OCI-LY1 (cell line): ENCODE data around the gene DCAF7.

Experiments used
- H2AFZ ChIP-seq: fragments of 200-600 bp; sonication (generic), shearing (Covaris generic); 2 replicates; pipeline ENCODE4 v1.6.0; 2014; ENCODE audit warnings: antibody characterized with exemption, mild to moderate bottlenecking, low read length
- H3F3A ChIP-seq: fragments of 200-600 bp; sonication (generic), shearing (Covaris generic); 2 replicates; pipeline ENCODE4 v1.6.0; 2014; ENCODE audit warnings: mild to moderate bottlenecking, antibody characterized with exemption, low read length, moderate library complexity; ENCODE audit not compliant: insufficient read depth
- H3K27ac ChIP-seq: fragments of 200-600 bp; sonication (generic); 2 replicates; pipeline ENCODE4 v1.5.1; 2014; ENCODE audit warnings: low read length, mixed run types, mild to moderate bottlenecking, low read depth; ENCODE audit not compliant: poor library complexity, severe bottlenecking
- H3K27me3 ChIP-seq: fragments of 200-600 bp; sonication (generic); 2 replicates; pipeline ENCODE4 v1.6.0; 2014; ENCODE audit warnings: antibody characterized with exemption, mild to moderate bottlenecking, low read length, moderate library complexity; ENCODE audit not compliant: insufficient read depth
- H3K36me3 ChIP-seq: fragments of 200-600 bp; sonication (generic); 2 replicates; pipeline ENCODE4 v1.6.1; 2014; ENCODE audit warnings: mild to moderate bottlenecking, antibody characterized with exemption, low read length, moderate library complexity, mixed read lengths; ENCODE audit not compliant: insufficient read depth
- H3K4me1 ChIP-seq: fragments of 200-600 bp; sonication (generic); 2 replicates; pipeline ENCODE4 v1.5.1; 2014; ENCODE audit warnings: mild to moderate bottlenecking, low read length, moderate library complexity; ENCODE audit not compliant: insufficient read depth, severe bottlenecking
- H3K4me2 ChIP-seq: fragments of 200-600 bp; sonication (generic), shearing (Covaris generic); 2 replicates; pipeline ENCODE4 v1.6.1; 2014; ENCODE audit warnings: low read length
- H3K4me3 ChIP-seq: fragments of 200-600 bp; sonication (generic); 2 replicates; pipeline ENCODE4 v1.5.1; 2014; ENCODE audit warnings: low read length, low read depth, mild to moderate bottlenecking, mixed read lengths; ENCODE audit not compliant: poor library complexity, severe bottlenecking
- H3K79me2 ChIP-seq: fragments of 200-600 bp; shearing (Covaris generic); 2 replicates; pipeline ENCODE4 v1.6.1; 2016; ENCODE audit warnings: mixed run types, low read length, mixed read lengths; ENCODE audit not compliant: insufficient read depth
- H3K9ac ChIP-seq: fragments of 200-600 bp; sonication (generic), shearing (Covaris generic); 2 replicates; pipeline ENCODE4 v1.6.1; 2014; ENCODE audit warnings: mild to moderate bottlenecking, low read length, mixed read lengths
- H3K9me2 ChIP-seq: fragments of 200-600 bp; sonication (generic), shearing (Covaris generic); 2 replicates; pipeline ENCODE4 v1.6.1; 2014; ENCODE audit warnings: low read depth, mild to moderate bottlenecking, low read length, mixed read lengths
- H3K9me3 ChIP-seq: fragments of 200-600 bp; shearing (Covaris generic); 2 replicates; pipeline ENCODE4 v1.6.1; 2014; ENCODE audit warnings: low read length, mixed read lengths
- H4K20me1 ChIP-seq: fragments of 200-600 bp; sonication (generic), shearing (Covaris generic); 2 replicates; pipeline ENCODE4 v1.6.0; 2016; ENCODE audit warnings: mild to moderate bottlenecking, low read length; ENCODE audit not compliant: insufficient read depth
- EZH2 ChIP-seq: fragments of 200-600 bp; sonication (generic), shearing (Covaris generic); IDR thresholded peaks from 2 replicates; pipeline ENCODE4 v1.8.0; 2017; ENCODE audit warnings: borderline replicate concordance, mixed run types, mild to moderate bottlenecking, antibody characterized with exemption, low read length, moderate library complexity, mixed read lengths
- TF ChIP-seq, protein P1 (sequence below): fragments of 200-600 bp; sonication (generic), shearing (Covaris generic); IDR thresholded peaks from 2 replicates; pipeline ENCODE4 v1.5.1; 2017; ENCODE audit warnings: mild to moderate bottlenecking, antibody characterized with exemption, low read length, moderate library complexity, mixed read lengths

Gene DCAF7

DNA sequence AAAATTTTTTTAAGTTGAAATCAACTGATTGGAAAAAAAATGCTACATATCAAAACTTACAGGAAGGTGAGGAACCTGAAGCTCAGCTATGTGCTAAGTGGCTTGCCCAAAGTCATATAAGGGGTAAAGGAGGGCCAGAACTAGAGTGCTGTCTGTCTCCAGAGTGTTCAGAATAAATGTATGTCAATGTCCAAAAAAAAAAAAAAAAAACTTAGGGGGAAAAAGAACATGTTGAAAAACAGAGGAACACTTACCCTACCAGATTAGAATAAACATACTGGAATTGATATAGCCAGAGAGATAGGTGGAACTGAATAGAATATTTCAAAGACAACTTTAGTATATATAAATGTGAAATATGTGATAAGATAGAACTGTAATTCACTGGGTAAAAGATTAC is 11.5 kb downstream of the DCAF7 start:
- no peak overlapping the region for H3K4me2 ChIP-seq
- peaks cover 3% of the 10 kb centered on the region; the same call in 1 of the 2 replicates for H4K20me1 ChIP-seq
- no peak overlapping the region for H3K9ac ChIP-seq
- TF ChIP-seq, protein P1, sequence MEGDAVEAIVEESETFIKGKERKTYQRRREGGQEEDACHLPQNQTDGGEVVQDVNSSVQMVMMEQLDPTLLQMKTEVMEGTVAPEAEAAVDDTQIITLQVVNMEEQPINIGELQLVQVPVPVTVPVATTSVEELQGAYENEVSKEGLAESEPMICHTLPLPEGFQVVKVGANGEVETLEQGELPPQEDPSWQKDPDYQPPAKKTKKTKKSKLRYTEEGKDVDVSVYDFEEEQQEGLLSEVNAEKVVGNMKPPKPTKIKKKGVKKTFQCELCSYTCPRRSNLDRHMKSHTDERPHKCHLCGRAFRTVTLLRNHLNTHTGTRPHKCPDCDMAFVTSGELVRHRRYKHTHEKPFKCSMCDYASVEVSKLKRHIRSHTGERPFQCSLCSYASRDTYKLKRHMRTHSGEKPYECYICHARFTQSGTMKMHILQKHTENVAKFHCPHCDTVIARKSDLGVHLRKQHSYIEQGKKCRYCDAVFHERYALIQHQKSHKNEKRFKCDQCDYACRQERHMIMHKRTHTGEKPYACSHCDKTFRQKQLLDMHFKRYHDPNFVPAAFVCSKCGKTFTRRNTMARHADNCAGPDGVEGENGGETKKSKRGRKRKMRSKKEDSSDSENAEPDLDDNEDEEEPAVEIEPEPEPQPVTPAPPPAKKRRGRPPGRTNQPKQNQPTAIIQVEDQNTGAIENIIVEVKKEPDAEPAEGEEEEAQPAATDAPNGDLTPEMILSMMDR: no peak
- TF ChIP-seq EZH2: no peak
- no peaks in the 10 kb centered on the region for H3K9me3 ChIP-seq
- H3K27me3 ChIP-seq: no peaks in the 10 kb centered on the region
- no peak overlapping the region for H3K4me3 ChIP-seq
- no peak overlapping the region for H2AFZ ChIP-seq
- H3K36me3 ChIP-seq: peaks cover 8% of the 10 kb centered on the region
- H3K9me2 ChIP-seq: no peaks in the 10 kb centered on the region
- H3K79me2 ChIP-seq: peaks cover 76% of the 10 kb centered on the region
- H3K27ac ChIP-seq: no peak overlapping the region
- peaks cover 8% of the 10 kb centered on the region for H3K4me1 ChIP-seq
- no peaks in the 10 kb centered on the region for H3F3A ChIP-seq

DNA sequence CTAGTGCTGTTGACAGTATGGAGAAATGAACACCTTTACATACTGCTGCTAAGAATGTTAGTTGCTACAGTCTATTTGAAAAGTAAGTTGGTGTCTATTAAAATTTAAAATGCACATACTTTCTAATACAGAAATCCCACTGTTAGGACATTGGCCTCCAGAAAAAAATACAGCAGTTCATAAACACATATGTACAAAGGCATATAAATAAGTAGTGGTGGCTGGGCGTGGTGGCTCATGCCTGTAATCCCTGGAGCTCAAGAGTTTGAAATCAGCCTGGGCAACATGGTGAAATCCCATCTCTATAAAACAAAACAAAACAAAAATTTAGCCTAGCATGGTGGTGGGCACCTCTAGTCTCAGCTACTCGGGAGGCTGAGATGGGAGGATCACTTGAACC is 13.1 kb downstream of the DCAF7 start:
- H3K9ac ChIP-seq: no peak overlapping the region
- H3K4me2 ChIP-seq: no peak overlapping the region

DNA sequence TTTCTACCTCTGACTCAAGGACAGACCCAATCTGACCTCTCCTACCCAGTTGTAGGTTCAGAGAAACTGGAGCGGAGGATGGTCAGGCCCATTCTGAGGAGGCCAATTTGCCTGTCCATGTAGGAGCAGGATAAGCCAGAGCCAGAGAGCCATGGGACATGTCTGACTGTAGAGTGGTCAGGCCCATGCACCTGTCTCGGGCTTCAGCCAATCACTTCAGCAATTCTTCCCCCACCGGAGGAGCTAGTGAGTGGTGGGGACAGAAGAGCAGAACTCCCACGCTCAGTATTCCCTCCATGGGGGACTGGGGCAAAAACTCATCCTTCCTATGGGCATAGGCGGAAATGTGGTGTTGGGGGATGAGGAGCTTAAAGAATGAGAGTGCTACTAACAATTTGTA is 14.3 kb downstream of the DCAF7 start:
- Histone ChIP-seq H3K79me2 (peaks cover 65% of the 10 kb centered on the region), H3K4me2 (no peak overlapping the region), H4K20me1 (peaks cover 3% of the 10 kb centered on the region; the same call in 1 of the 2 replicates), H3K9me3 (no peaks in the 10 kb centered on the region), H2AFZ (no peak overlapping the region), H3K9ac (no peak overlapping the region), H3K36me3 (peaks cover 4% of the 10 kb centered on the region), H3K4me1 (peaks cover 6% of the 10 kb centered on the region), H3K4me3 (no peak overlapping the region), H3K27me3 (no peaks in the 10 kb centered on the region), H3F3A (no peaks in the 10 kb centered on the region), H3K9me2 (no peaks in the 10 kb centered on the region), H3K27ac (no peak overlapping the region)
- TF ChIP-seq, protein P1: no peak
- TF ChIP-seq EZH2: no peak

More for the DNA sequence above, 13.1 kb downstream of the DCAF7 start:
- TF ChIP-seq, protein P1: no peak
- no peak for TF ChIP-seq EZH2
- Histone ChIP-seq H3K4me3 (no peak overlapping the region), H2AFZ (no peak overlapping the region), H3K9me2 (no peaks in the 10 kb centered on the region), H3K27me3 (no peaks in the 10 kb centered on the region), H4K20me1 (peaks cover 3% of the 10 kb centered on the region; the same call in 1 of the 2 replicates), H3K79me2 (peaks cover 66% of the 10 kb centered on the region), H3K27ac (no peak overlapping the region), H3F3A (no peaks in the 10 kb centered on the region), H3K4me1 (peaks cover 8% of the 10 kb centered on the region), H3K36me3 (no peaks in the 10 kb centered on the region), H3K9me3 (no peaks in the 10 kb centered on the region)
